SK-MEL-5 (cell line): ENCODE results near the gene PIGH. TPM values are rescaled to one million over a fixed set of nuclear protein-coding genes. Genes with fewer than 3 reads are reported as not detected.
"Not testable (repeated sequence)": the region's sequence is repeated elsewhere in the genome, so short reads cannot be mapped to it uniquely, and the experiment has no call there.

Experiments used
- DNase-seq: peaks from one replicate; pipeline ENCODE4 v3.0.0-alpha.2; 2016; ENCODE audit warnings: low read depth, low spot score
- in situ Hi-C: cut with HindIII; loops from 2 replicates; pipeline ENCODE4 v1.10.0; 2016; ENCODE audit warnings: low sequenced_read_pairs, high pct_unique_total_duplicates, low pct_unique_long_range_greater_than_20kb
- polyA plus RNA-seq, 2 experiments: library from polyadenylated mRNA; depleted of rRNA; stranded (reverse); fragments of >200 nt; gene quantifications; 2 replicates each; pipeline ENCODE4 v1.2.3, GENCODE V29; 2015
- total RNA-seq: library from RNA; depleted of rRNA; stranded (reverse); fragments of >200 nt; shearing (Covaris generic); gene quantifications from 2 replicates; pipeline ENCODE4 v1.2.3, GENCODE V29; 2014; rRNA removed

Gene PIGH
- total RNA-seq: 48.7 and 52.4 TPM in 2 replicates
- polyA plus RNA-seq (2015; cell fraction: cytosol; rRNA removed): 48.4 and 53.2 TPM in 2 replicates
- polyA plus RNA-seq (2015; cell fraction: nucleus; rRNA removed): 63.1 and 68.5 TPM in 2 replicates

GRCh38 chr14:67599698-67600561 lies at the start of gene PIGH:
TSS of gene PIGH (minus strand) at chr14:67600268. CDS start at chr14:67600203, 65 bp downstream.
- in situ Hi-C loops: no loop called here
- peak; percentile 87 for DNase-seq

GRCh38 chr14:67646131-67646530 lies 46.1 kb upstream of the PIGH start:
- DNase-seq: no peak
- in situ Hi-C loops: no loop called here

- DNase-seq: no peak
- in situ Hi-C loops: no loop called here
Observed at GRCh38 chr14:67645414-67645813, 45.3 kb upstream of the PIGH start.

GRCh38 chr14:67644428-67644827 lies 44.4 kb upstream of the PIGH start:
- in situ Hi-C loops: no loop called here
- no peak for DNase-seq

GRCh38 chr14:67643713-67644112 lies 43.6 kb upstream of the PIGH start:
- DNase-seq: no peak
- in situ Hi-C loops: no loop called here

- DNase-seq: no peak
- in situ Hi-C loops: no loop called here
Observed at GRCh38 chr14:67641902-67642749, 42.1 kb upstream of the PIGH start.

GRCh38 chr14:67641480-67641879 lies 41.4 kb upstream of the PIGH start:
- DNase-seq: no peak
- in situ Hi-C loops: no loop called here

- no peak for DNase-seq
- in situ Hi-C loops: no loop called here
Observed at GRCh38 chr14:67638642-67639041, 38.6 kb upstream of the PIGH start.

- in situ Hi-C loops: no loop called here
- no peak for DNase-seq
Observed at GRCh38 chr14:67636361-67636919, 36.4 kb upstream of the PIGH start.

- no peak for DNase-seq
- in situ Hi-C loops: no loop called here
Observed at GRCh38 chr14:67633451-67634147, 33.5 kb upstream of the PIGH start.

GRCh38 chr14:67630938-67631337 lies 30.9 kb upstream of the PIGH start:
- in situ Hi-C loops: no loop called here

GRCh38 chr14:67630186-67630585 lies 30.1 kb upstream of the PIGH start:
- DNase-seq: no peak
- in situ Hi-C loops: no loop called here

More at GRCh38 chr14:67630938-67631337, 30.9 kb upstream of the PIGH start:
- no peak for DNase-seq

- in situ Hi-C loops: no loop called here
Observed at GRCh38 chr14:67627519-67627918, 27.5 kb upstream of the PIGH start.

GRCh38 chr14:67626131-67626530 lies 26.1 kb upstream of the PIGH start:
- DNase-seq, in situ Hi-C loops: not testable (repeated sequence)

More at GRCh38 chr14:67627519-67627918, 27.5 kb upstream of the PIGH start:
- no peak for DNase-seq

GRCh38 chr14:67623114-67623513 lies 23.0 kb upstream of the PIGH start:
- DNase-seq: no peak
- in situ Hi-C loops: no loop called here

- in situ Hi-C loops: no loop called here
- DNase-seq: peak; percentile 46
Observed at GRCh38 chr14:67622675-67623074, 22.6 kb upstream of the PIGH start.

GRCh38 chr14:67620217-67620785 lies 20.2 kb upstream of the PIGH start:
- no peak for DNase-seq
- in situ Hi-C loops: no loop called here
